ENCODE results near the gene GLDC. TPM values are rescaled to one million over a fixed set of nuclear protein-coding genes. Genes with fewer than 3 reads are reported as not detected.

The GLDC gene
- total RNA-seq, 1 experiment from 2014 or later: 4.0 TPM

- Histone ChIP-seq H3K27ac (ENCODE audit: low read length) (no peak overlapping the region), H3K4me1 (ENCODE audit: control insufficient read depth, insufficient read depth, low read length) (no peaks in the 10 kb centered on the region), H3K4me3 (ENCODE audit: low read depth in 2 of 2, low read length in 2 of 2) (no peak overlapping the region), H3K36me3 (ENCODE audit: control insufficient read depth, insufficient read depth, low read length) (no peaks in the 10 kb centered on the region), H3K27me3 (ENCODE audit: control insufficient read depth, insufficient read depth, low read length) (no peaks in the 10 kb centered on the region), H3K9me3 (ENCODE audit: control insufficient read depth, insufficient read depth, low read depth, low read length) (no peaks in the 10 kb centered on the region)
- TF ChIP-seq CTCF (IDR thresholded peaks at IDR 0.05) (no peak), SIN3A (IDR thresholded peaks at IDR 0.05; ENCODE audit: borderline replicate concordance, insufficient read depth, low read depth, low read length) (no peak), REST (IDR thresholded peaks at IDR 0.05; ENCODE audit: insufficient read depth in 1 of 2, low read depth in 2 of 2, low read length in 1 of 2) (no peak), TCF7L2 (IDR thresholded peaks at IDR 0.05; ENCODE audit: low read depth, low read length) (no peak), POLR2AphosphoS5 (IDR thresholded peaks at IDR 0.05; ENCODE audit: low read depth, low read length) (no peak)
- ATAC-seq (no peak), DNase-seq (ENCODE audit: low read depth, low spot score) (no peak)
- intact Hi-C loops (cut with micrococcal nuclease; ENCODE audit: unreplicated experiment): no loop called here
- ChIA-PET CTCF (no interaction called here), POLR2A (no interaction called here)
- in situ Hi-C loops (cut with HindIII; ENCODE audit: low pct_unique_long_range_greater_than_20kb, low sequenced_read_pairs): no loop called here
- no TSS peak for BruUV-seq (replicated peaks)
Observed at GRCh38 chr9:6590772-6591384, 54.7 kb downstream of the GLDC start.

- DNase-seq (ENCODE audit: low read depth, low spot score) (no peak), ATAC-seq (no peak)
- Histone ChIP-seq H3K36me3 (ENCODE audit: control insufficient read depth, insufficient read depth, low read length) (no peaks in the 10 kb centered on the region), H3K9me3 (ENCODE audit: control insufficient read depth, insufficient read depth, low read depth, low read length) (no peaks in the 10 kb centered on the region), H3K4me1 (ENCODE audit: control insufficient read depth, insufficient read depth, low read length) (no peaks in the 10 kb centered on the region), H3K27me3 (ENCODE audit: control insufficient read depth, insufficient read depth, low read length) (no peaks in the 10 kb centered on the region), H3K4me3 (ENCODE audit: low read depth in 2 of 2, low read length in 2 of 2) (no peak overlapping the region), H3K27ac (ENCODE audit: low read length) (no peak overlapping the region)
- CTCF ChIA-PET: no interaction called here
- intact Hi-C loops (cut with micrococcal nuclease; ENCODE audit: unreplicated experiment): no loop called here
- in situ Hi-C loops (cut with HindIII; ENCODE audit: low pct_unique_long_range_greater_than_20kb, low sequenced_read_pairs): no loop called here
- POLR2A ChIA-PET: no interaction called here
- BruUV-seq (replicated peaks): no TSS peak
- TF ChIP-seq TCF7L2 (IDR thresholded peaks at IDR 0.05; ENCODE audit: low read depth, low read length) (no peak), SIN3A (IDR thresholded peaks at IDR 0.05; ENCODE audit: borderline replicate concordance, insufficient read depth, low read depth, low read length) (no peak), POLR2AphosphoS5 (IDR thresholded peaks at IDR 0.05; ENCODE audit: low read depth, low read length) (no peak), REST (IDR thresholded peaks at IDR 0.05; ENCODE audit: insufficient read depth in 1 of 2, low read depth in 2 of 2, low read length in 1 of 2) (no peak), CTCF (IDR thresholded peaks at IDR 0.05) (no peak)
Observed at GRCh38 chr9:6590334-6590733, 55.2 kb downstream of the GLDC start.

Measured in Panc1 (cell line).